ENCODE data around the gene EMP2.

Gene EMP2

DNA sequence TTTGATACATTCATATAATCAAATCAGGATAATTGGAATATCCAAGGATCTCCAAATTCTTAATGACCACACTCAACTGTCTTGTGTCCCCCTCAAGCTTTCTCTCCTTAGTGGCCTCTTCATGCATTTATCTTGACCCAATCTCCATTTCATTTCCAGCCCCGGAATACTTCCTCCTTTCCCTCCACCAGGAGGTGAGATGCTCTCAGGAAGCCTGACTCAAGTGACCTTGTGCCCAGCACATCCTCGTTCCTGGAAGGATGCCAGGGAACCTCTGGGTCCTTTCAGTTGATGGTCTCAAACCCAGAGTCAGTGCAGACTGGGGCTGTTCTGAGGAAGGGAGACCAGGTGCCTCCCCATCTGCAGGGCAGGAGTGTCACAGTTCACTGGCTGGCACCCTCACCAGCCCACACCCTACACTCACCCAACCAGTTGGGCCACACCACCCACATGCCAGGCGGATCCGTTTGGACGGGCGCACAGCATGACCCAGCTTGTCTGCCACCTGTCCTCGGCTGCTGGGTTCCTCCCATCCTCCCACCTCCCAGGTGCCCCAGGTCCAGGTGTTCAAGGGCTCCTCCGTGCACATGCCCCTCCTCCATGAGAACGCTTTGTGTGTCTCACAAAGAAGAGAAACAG, 14.0 kb upstream of the EMP2 start:
- Histone ChIP-seq H3K4me1 (ENCODE audit: control insufficient read depth, insufficient read depth, low read length) (peaks cover 5% of the 10 kb centered on the region), H3K9me3 (ENCODE audit: control insufficient read depth, low read length) (no peaks in the 10 kb centered on the region), H3K27ac (ENCODE audit: insufficient read depth, low read depth, low read length, poor library complexity, severe bottlenecking) (no peak overlapping the region), H3K4me3 (ENCODE audit: insufficient read depth, low read depth, low read length) (no peak overlapping the region), H3K27me3 (ENCODE audit: control insufficient read depth, insufficient read depth, low read length, poor library complexity, severe bottlenecking) (no peaks in the 10 kb centered on the region), H3K36me3 (ENCODE audit: control insufficient read depth, insufficient read depth, low read length) (no peaks in the 10 kb centered on the region)
- 83 to 88% methylated on average over 9 of the region's 9 CpGs for WGBS, 2 experiments

- H3K36me3 ChIP-seq (ENCODE audit: control insufficient read depth, insufficient read depth, low read length): no peaks in the 10 kb centered on the region
- peaks cover 14% of the 10 kb centered on the region for H3K4me1 ChIP-seq (ENCODE audit: control insufficient read depth, insufficient read depth, low read length)
- H3K9me3 ChIP-seq (ENCODE audit: control insufficient read depth, low read length): no peaks in the 10 kb centered on the region
- 100% methylated on average over 1 of the region's 1 CpG for WGBS, 2 experiments
- no peaks in the 10 kb centered on the region for H3K27me3 ChIP-seq (ENCODE audit: control insufficient read depth, insufficient read depth, low read length, poor library complexity, severe bottlenecking)
- no peak overlapping the region for H3K27ac ChIP-seq (ENCODE audit: insufficient read depth, low read depth, low read length, poor library complexity, severe bottlenecking)
- no peak overlapping the region for H3K4me3 ChIP-seq (ENCODE audit: insufficient read depth, low read depth, low read length)
These were observed 12.2 kb upstream of the EMP2 start for GRCh38 chr16:10592611-10593010.

GRCh38 chr16:10590342-10590741, 9.9 kb upstream of the EMP2 start:
- no peaks in the 10 kb centered on the region for H3K27me3 ChIP-seq (ENCODE audit: control insufficient read depth, insufficient read depth, low read length, poor library complexity, severe bottlenecking)
- no peak overlapping the region for H3K27ac ChIP-seq (ENCODE audit: insufficient read depth, low read depth, low read length, poor library complexity, severe bottlenecking)
- 95 to 96% methylated on average over 4 of the region's 4 CpGs for WGBS, 2 experiments

GRCh38 chr16:10589109-10589508, 8.7 kb upstream of the EMP2 start:
- no peaks in the 10 kb centered on the region for H3K27me3 ChIP-seq (ENCODE audit: control insufficient read depth, insufficient read depth, low read length, poor library complexity, severe bottlenecking)
- H3K4me1 ChIP-seq (ENCODE audit: control insufficient read depth, insufficient read depth, low read length): peaks cover 19% of the 10 kb centered on the region
- H3K36me3 ChIP-seq (ENCODE audit: control insufficient read depth, insufficient read depth, low read length): no peaks in the 10 kb centered on the region
- H3K4me3 ChIP-seq (ENCODE audit: insufficient read depth, low read depth, low read length): no peak overlapping the region
- H3K9me3 ChIP-seq (ENCODE audit: control insufficient read depth, low read length): no peaks in the 10 kb centered on the region
- 45 to 53% methylated on average over 4 to 5 of the region's 5 CpGs for WGBS, 2 experiments
- no peak overlapping the region for H3K27ac ChIP-seq (ENCODE audit: insufficient read depth, low read depth, low read length, poor library complexity, severe bottlenecking)

More at GRCh38 chr16:10590342-10590741, 9.9 kb upstream of the EMP2 start:
- H3K4me3 ChIP-seq (ENCODE audit: insufficient read depth, low read depth, low read length): no peak overlapping the region
- H3K36me3 ChIP-seq (ENCODE audit: control insufficient read depth, insufficient read depth, low read length): no peaks in the 10 kb centered on the region
- no peaks in the 10 kb centered on the region for H3K9me3 ChIP-seq (ENCODE audit: control insufficient read depth, low read length)
- H3K4me1 ChIP-seq (ENCODE audit: control insufficient read depth, insufficient read depth, low read length): peaks cover 15% of the 10 kb centered on the region

DNA sequence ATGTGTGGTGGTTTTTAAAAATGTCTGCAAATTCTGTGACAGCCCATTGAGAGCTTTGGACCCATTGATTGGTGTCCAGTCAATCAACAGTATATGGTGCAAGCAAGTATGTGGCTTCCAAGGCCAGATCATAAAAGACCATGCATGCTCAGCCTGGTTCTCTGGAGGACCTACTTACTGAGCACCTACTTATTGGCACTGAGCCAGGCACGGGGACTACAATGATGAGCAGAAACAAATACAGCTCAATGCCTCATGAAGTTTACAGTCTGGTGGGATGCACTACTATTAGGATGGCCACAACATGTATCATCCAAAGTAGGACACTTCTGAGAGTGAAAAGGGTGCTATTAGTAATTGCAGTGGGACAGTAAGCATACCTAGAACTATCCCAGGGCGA, 7.2 kb upstream of the EMP2 start:
- Histone ChIP-seq H3K4me1 (ENCODE audit: control insufficient read depth, insufficient read depth, low read length) (peaks cover 19% of the 10 kb centered on the region), H3K27me3 (ENCODE audit: control insufficient read depth, insufficient read depth, low read length, poor library complexity, severe bottlenecking) (no peaks in the 10 kb centered on the region), H3K36me3 (ENCODE audit: control insufficient read depth, insufficient read depth, low read length) (no peaks in the 10 kb centered on the region), H3K9me3 (ENCODE audit: control insufficient read depth, low read length) (no peaks in the 10 kb centered on the region), H3K27ac (ENCODE audit: insufficient read depth, low read depth, low read length, poor library complexity, severe bottlenecking) (no peak overlapping the region), H3K4me3 (ENCODE audit: insufficient read depth, low read depth, low read length) (no peak overlapping the region)
- 99 to 100% methylated on average over 1 to 2 of the region's 2 CpGs for WGBS, 2 experiments

- Histone ChIP-seq H3K27me3 (ENCODE audit: control insufficient read depth, insufficient read depth, low read length, poor library complexity, severe bottlenecking) (no peaks in the 10 kb centered on the region), H3K27ac (ENCODE audit: insufficient read depth, low read depth, low read length, poor library complexity, severe bottlenecking) (no peak overlapping the region), H3K4me1 (ENCODE audit: control insufficient read depth, insufficient read depth, low read length) (peaks cover 22% of the 10 kb centered on the region), H3K9me3 (ENCODE audit: control insufficient read depth, low read length) (no peaks in the 10 kb centered on the region), H3K36me3 (ENCODE audit: control insufficient read depth, insufficient read depth, low read length) (no peaks in the 10 kb centered on the region), H3K4me3 (ENCODE audit: insufficient read depth, low read depth, low read length) (no peak overlapping the region)
- 66 to 67% methylated on average over 5 of the region's 5 CpGs for WGBS, 2 experiments
These were observed 4.6 kb upstream of the EMP2 start for GRCh38 chr16:10584981-10585438.

- Histone ChIP-seq H3K27me3 (ENCODE audit: control insufficient read depth, insufficient read depth, low read length, poor library complexity, severe bottlenecking) (peaks cover 5% of the 10 kb centered on the region), H3K36me3 (ENCODE audit: control insufficient read depth, insufficient read depth, low read length) (no peaks in the 10 kb centered on the region), H3K9me3 (ENCODE audit: control insufficient read depth, low read length) (no peaks in the 10 kb centered on the region), H3K4me1 (ENCODE audit: control insufficient read depth, insufficient read depth, low read length) (peaks cover 15% of the 10 kb centered on the region), H3K27ac (ENCODE audit: insufficient read depth, low read depth, low read length, poor library complexity, severe bottlenecking) (no peak overlapping the region), H3K4me3 (ENCODE audit: insufficient read depth, low read depth, low read length) (no peak overlapping the region)
- 92% methylated on average over 4 of the region's 4 CpGs for WGBS, 2 experiments
These were observed 2.9 kb upstream of the EMP2 start for GRCh38 chr16:10583269-10583668.

DNA sequence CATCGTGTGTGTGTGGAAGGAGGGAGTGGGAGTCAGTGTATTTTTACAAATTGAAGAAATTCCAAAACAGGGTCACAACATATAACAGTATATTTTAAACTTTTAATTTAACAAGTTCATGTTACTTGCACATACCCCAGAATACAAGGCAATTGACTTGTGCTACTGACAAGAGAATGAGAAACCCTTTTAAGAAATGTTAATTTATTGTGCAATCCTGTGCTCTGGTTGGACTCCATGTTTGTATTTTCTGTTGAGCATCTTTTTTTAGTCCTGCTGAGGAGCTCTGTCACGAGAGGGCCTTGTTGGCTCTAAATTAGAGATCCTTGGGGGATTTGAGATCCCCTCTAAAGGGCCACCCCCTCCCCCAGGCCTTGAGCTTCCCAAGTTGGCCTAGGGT, 1.1 kb upstream of the EMP2 start:
- Histone ChIP-seq H3K4me1 (ENCODE audit: control insufficient read depth, insufficient read depth, low read length) (peaks cover 29% of the 10 kb centered on the region), H3K36me3 (ENCODE audit: control insufficient read depth, insufficient read depth, low read length) (no peaks in the 10 kb centered on the region), H3K27me3 (ENCODE audit: control insufficient read depth, insufficient read depth, low read length, poor library complexity, severe bottlenecking) (peaks cover 5% of the 10 kb centered on the region), H3K9me3 (ENCODE audit: control insufficient read depth, low read length) (no peaks in the 10 kb centered on the region), H3K27ac (ENCODE audit: insufficient read depth, low read depth, low read length, poor library complexity, severe bottlenecking) (no peak overlapping the region), H3K4me3 (ENCODE audit: insufficient read depth, low read depth, low read length) (no peak overlapping the region)
- WGBS, 2 experiments: 54 to 74% methylated on average over 1 to 2 of the region's 2 CpGs

DNA sequence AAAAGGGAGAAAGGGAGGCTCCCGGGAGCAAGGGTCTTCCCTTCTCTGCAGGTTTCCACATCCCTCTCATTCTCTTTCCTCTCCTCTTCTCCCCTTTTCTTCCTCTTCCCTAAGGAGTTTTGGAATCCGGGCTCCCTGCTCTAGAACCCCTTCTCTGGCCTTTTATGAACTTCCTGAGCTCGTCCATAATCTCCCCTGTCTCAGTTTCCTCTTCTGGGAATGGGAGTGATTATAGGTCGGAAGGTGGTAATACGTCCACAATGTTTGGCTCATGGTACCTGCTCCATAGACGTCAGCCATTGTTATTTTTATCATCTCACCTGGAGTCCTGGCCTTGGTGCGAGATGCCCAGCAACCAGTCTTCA, 467 bp upstream of the EMP2 start:
- Histone ChIP-seq H3K27me3 (ENCODE audit: control insufficient read depth, insufficient read depth, low read length, poor library complexity, severe bottlenecking) (peaks cover 5% of the 10 kb centered on the region), H3K36me3 (ENCODE audit: control insufficient read depth, insufficient read depth, low read length) (no peaks in the 10 kb centered on the region), H3K9me3 (ENCODE audit: control insufficient read depth, low read length) (no peaks in the 10 kb centered on the region), H3K4me1 (ENCODE audit: control insufficient read depth, insufficient read depth, low read length) (peaks cover 29% of the 10 kb centered on the region), H3K4me3 (ENCODE audit: insufficient read depth, low read depth, low read length) (peak overlapping the region; percentile 75), H3K27ac (ENCODE audit: insufficient read depth, low read depth, low read length, poor library complexity, severe bottlenecking) (no peak overlapping the region)
- 34 to 40% methylated on average over 6 to 7 of the region's 7 CpGs for WGBS, 2 experiments

- 19 to 25% methylated on average over 6 of the region's 6 CpGs for WGBS, 2 experiments
- no peak overlapping the region for H3K27ac ChIP-seq (ENCODE audit: insufficient read depth, low read depth, low read length, poor library complexity, severe bottlenecking)
These were observed 828 bp downstream of the EMP2 start for GRCh38 chr16:10579575-10579964.

More at GRCh38 chr16:10579575-10579964, 828 bp downstream of the EMP2 start:
- H3K27me3 ChIP-seq (ENCODE audit: control insufficient read depth, insufficient read depth, low read length, poor library complexity, severe bottlenecking): peaks cover 5% of the 10 kb centered on the region
- H3K4me1 ChIP-seq (ENCODE audit: control insufficient read depth, insufficient read depth, low read length): peaks cover 24% of the 10 kb centered on the region
- H3K9me3 ChIP-seq (ENCODE audit: control insufficient read depth, low read length): no peaks in the 10 kb centered on the region
- H3K4me3 ChIP-seq (ENCODE audit: insufficient read depth, low read depth, low read length): peak overlapping the region; percentile 75
- no peaks in the 10 kb centered on the region for H3K36me3 ChIP-seq (ENCODE audit: control insufficient read depth, insufficient read depth, low read length)

Measured in ectodermal cell (in vitro differentiated cells).